ENCODE data around the gene HSD11B1. TPM values are rescaled to one million over a fixed set of nuclear protein-coding genes. Genes with fewer than 3 reads are reported as not detected.

The HSD11B1 gene
- total RNA-seq, 1 experiment from 2014 or later: not detected

DNA sequence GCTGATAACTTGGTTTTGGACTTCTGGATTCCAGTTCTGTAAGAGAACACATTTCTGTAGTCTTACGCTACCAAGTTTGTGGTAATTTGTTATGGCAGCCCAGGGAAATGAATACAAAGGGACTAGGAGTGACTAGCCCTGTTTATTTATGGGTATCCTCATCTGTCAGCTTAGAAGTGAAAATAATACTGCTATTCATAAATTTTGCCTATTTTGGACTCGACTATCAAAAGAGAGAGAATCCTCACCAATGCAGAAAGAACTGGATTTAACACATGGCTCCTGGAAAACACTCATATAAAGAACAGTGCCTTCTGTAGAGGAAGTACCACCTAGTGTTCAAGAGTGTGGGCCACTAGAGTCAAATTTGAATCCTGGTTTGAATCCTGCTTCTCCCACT lies 22.6 kb downstream of the HSD11B1 start:
- no peak for DNase-seq (ENCODE audit: low read depth)

DNA sequence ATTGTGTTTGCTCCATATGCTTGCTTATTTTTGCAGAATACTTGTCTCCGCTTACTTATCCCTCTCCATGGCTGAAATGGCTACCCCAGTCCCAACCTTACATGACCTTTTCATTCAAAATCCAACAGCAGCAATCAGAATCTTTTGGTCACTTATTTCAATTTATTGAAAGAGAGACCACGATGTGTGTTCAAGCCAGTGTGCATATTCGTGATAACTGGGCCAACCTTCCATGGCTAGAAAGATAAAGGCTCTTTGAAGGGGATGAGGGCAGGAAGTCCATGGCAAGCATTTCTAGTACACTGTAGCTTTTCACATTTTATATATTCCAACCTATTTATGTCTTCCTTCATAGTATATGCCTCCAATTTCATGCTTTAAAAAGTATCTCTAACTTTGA lies 23.1 kb downstream of the HSD11B1 start:
- no peak for DNase-seq (ENCODE audit: low read depth)

DNA sequence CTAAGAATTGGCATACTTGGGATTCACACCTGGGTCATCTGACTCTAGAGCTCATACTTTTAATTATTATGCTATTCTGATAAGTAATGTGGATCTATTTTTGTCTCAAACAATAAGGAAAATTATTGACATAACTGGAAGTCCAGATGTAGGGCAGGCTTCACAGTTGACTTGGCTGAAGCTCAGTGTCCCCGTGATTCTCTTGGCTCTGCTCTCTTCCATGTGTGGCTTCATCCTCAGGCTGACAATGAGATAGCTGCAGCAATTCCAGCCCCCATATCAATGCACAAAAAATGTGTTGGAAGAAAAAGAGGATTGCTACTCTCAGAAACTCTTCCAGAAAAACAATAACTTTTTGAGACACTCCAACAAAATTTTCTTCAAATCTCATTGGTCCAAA lies 23.8 kb downstream of the HSD11B1 start:
- DNase-seq (ENCODE audit: low read depth): no peak

DNA sequence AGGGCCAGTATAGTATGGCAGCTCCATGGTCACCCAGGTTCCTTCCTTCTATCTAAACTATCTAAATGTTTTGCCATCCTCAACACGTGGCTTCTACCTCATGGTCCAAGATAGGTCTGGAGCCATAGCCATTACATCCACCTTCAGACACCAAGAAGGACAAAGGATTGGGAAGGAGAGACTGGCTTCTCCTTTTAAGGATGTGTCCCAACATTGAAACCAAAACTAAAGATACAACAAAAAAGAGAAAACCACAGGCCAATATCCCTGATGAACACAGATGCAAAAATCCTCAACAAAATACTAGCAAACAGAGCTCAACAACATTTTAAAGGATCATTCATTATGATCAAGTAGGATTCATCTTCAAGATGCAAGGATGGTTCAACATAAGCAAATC lies 24.8 kb downstream of the HSD11B1 start:
- no peak for DNase-seq (ENCODE audit: low read depth)

DNA sequence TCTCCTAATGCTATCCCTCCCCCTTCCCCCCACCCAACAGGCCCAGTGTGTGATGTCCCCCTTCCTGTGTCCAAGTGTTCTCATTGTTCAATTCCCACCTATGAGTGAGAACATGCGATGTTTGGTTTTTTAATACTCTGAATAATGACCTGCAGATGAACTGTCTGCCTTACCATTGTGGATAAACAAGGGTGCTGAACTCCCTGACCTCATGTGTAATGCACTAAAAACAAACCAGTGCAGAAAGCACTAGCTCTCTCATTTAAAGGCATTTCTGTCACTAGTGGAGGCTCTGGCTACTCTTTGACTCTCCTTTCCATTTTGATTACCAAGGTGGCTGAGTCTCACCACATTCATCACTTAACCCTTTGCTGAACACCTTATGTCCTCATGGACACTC lies 28.1 kb downstream of the HSD11B1 start:
- no peak for DNase-seq (ENCODE audit: low read depth)

DNA sequence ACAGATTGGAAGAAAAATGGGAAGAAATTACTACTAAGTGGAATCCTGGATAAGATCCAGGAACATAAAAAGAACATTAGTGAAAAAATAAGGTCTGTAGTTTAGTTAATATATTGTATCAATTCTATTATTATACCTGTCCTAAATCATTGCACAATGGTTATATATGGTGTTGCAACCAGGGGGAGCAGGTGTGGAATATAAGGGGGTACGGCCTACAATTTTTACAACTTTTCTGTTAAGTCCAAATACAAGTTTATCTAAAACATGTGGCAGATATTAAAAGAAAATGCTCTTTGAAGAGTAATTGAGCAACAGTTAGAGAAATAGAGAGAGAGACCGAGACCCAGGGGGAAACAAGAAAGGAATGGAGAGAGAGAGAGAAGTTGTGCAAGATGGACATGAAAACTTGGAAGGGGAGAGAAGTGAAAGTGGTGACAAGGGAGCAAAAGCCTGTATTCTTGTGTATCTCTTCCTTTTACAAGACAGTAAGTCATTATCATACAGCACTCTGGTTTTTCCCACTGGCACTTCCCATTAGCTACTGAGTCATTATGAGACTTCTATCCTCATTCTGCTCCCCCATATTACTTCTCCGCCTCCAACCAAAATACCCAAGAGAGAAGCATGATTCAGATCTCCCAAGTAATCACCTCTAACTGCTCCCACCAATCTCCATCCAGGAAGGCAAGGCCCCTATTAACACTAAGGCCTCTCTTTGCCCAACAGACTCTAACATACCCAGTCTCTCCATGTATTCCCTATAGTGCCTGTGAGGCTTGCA lies 29.0 kb downstream of the HSD11B1 start:
- peak; percentile 53 for DNase-seq (ENCODE audit: low read depth)

DNA sequence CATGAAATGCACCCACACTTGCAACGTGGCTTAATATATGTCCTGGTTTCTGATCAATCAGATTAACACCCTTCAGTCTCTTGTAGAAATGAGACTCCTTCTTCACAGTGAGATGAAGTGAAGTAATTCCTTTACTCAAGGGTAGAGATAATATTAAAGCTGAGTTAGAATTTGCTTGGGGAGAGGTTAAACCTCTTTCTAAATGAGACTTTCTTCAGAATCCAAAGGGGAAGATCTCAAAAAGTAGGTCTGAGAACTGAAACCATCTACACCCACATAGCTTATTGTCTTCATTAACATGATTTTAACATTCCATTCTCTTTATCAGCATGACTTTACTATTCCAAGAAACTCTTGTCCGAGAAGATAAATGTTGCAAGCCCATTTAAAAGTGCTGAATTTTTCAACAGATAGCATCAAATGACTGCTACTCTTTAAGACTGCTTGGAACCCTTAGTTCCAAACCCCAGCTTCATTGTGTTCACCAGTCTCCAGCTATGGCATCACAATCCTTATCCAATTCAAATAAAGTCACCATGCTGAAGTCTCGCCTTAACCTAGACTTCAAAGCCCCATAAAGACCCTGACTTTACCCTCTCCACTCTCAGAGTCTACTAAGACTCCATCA lies 32.0 kb downstream of the HSD11B1 start:
- no peak for DNase-seq (ENCODE audit: low read depth)

DNA sequence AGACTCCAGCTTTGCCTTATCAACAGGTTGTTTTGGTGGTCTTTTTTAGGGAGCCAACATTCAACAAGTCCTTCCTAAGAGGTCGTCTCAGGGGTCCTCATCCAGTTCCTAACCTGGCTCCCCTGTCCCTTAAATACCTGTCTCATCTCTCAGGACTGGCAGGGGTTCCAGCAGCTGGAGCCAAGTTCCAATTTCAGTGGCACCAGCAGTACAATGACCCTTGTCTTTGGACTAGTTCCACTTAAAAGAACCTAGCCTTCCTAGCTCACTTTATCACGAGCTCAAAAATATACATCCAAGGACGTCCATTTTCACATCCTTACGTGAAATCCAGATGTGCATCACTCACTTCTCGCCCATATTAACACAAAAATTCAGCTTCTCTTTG lies 32.5 kb downstream of the HSD11B1 start:
- no peak for DNase-seq (ENCODE audit: low read depth)

DNA sequence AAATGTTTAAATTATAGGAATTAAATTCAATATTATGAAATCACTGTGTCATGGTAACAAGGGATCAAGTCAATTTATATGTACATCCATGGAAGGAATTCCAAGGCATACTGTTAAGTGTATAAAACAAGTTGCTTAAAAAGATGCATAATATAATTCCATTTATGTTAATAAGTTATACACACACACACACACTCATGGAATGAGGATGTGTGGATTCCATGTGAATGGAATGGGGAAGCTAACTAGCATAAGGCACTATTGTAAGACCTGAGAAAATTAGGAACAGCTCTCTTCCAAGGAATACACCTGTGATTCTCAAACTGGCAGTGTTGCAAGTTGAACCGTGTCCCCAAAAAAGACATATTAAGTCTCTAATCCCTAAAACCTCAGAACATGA lies 33.6 kb downstream of the HSD11B1 start:
- no peak for DNase-seq (ENCODE audit: low read depth)

DNA sequence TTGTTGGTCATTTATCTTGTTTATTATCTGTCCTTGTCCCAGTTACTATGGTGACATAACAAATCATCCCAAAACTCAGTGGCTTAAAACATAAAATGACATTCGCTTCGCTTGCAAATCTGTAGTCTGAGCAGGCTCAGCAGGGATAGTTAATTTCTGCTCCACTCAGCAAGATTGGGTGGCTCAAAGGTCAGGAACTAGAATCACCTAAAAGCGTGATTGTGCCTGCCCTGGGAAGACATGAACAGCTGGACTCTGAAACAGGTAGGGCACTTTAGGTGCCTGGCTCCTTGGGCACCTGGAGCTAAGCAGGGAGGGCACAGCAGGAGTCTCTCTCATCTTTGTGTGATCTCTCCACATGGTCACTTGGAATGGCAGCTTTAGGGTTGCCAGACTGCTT lies 36.5 kb downstream of the HSD11B1 start:
- DNase-seq (ENCODE audit: low read depth): no peak

DNA sequence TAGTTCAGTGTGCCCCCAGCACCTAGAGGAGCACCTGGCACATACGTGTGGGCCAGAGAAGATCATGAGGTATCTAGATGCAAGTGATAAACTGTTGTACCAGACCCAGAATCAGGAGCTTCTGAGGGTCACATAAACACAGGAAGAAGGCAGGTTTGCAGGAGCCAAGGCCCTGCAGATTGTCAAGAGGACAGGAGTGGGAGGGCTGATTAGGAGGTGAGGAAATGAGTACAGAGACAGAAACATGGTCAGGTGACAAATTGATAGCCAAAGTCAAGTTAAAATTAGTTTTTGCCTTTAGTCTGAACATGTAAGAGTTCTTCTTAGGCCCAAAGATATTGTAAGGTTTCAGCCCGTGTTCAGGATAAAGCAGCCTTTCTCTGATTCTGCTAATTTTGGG lies 37.2 kb downstream of the HSD11B1 start:
- no peak for DNase-seq (ENCODE audit: low read depth)

DNA sequence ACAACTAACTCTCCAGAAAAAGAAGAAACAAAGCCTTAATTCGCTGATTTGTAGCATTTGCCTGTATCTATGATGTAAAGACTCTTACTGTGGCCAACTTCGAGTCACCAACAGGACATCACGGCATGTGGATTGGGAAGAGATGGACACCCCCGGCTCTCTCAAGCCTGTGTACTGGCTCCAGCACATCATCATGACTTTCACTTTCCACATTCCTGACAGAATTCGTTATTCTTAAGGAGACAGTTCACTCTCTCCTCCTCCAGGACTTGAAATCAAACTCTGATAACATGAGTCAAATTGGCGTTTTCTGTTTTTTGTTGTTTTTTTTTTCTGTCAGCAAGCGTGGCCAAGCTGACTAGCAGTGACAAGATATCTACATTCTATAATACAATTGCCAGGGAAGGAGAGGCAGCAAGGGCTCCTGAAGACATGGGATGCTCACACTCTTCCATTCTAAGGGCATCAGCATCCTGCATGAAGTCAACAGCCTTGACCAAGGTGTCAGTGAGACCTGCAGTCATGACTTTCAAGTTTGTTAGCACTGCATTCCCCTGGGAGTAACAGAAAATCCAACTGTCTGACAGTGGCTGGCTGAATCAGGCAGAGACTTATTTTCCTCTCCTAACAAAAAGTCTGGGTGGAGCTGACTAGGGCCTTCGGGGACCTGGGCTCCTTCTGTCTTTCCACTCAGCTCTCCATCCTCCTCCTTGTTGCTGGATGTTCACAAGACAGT lies 37.9 kb downstream of the HSD11B1 start:
- peak; percentile 45 for DNase-seq (ENCODE audit: low read depth)

DNA sequence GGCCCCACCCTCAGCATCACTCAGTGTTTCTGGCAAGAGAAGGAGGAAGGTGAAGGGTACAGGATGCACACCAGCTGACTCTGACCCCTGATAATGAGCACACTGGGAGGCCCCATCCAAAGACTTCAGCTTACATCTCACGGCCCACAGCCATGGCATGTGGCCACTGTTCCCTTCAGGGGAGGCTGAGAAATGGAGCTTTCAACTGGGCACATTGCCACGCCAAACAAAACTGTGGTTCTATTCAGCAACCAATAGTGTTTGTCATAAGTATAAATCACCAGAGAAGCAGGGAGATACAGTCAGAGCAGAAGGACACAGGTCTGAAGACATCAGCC lies 38.5 kb downstream of the HSD11B1 start:
- peak; percentile 73 for DNase-seq (ENCODE audit: low read depth)

DNA sequence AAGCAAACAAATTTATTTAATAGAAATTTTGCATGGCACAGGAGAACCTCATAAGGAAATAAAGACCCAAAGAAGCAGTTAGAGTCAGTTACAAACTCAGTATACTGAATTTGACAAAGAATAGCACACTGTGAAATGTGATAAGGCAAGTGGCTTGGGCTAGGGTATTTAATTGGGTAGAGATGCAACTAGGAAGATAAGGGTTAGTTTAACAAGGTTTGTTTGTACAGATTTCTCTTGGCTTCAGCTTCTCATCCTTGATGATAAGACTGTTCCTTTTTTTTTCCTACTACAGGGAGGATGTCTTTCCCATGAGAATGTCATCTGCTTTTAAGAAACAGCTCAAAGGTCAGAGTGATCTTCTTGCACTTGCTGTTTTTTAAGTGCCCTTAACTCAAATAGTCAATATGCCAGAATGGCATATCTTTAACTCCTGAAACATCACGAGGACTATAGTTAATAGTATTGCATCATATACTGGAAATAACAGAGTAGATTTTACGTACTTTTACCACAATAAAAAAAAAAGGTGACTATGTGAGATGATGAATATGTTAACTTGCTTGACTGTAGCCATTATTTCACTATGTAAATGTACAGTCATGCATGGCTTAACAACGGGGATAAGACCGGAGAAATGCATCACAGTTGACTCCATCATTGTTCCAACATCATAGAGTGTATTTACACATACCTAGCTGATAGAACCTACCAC lies 42.0 kb downstream of the HSD11B1 start:
- DNase-seq (ENCODE audit: low read depth): no peak

DNA sequence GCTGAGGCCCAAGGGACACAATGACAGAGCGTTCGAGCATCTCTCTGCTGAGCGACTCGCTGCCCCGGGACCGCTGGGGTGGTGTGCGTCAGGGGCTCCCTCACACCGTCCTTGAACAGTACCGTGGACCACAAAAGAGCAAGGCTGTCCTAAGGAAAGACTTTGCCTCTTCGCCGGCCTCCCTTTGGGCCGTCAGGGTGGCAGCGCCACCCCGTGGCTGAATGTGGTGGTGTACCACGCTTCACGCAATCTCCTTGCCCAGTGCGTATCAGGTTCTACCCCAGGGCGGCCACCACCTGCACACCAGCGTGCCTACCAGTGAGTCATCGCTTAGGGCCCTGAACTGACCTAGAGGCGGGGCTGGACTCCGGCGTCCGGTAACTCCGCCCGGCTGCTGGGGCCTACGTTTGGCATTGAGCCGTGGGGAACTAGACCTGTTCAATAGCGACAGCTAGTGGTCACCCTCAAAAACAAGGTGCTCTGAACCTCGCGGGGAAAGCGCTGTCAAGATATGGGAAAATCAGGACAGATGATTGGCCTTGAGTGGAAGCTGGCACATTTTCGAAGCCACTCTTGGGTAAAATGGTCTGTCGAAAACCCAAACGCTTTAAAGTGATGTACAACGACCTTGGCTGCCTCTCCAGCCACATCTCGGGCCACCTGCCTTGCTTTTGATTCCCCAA lies 43.1 kb downstream of the HSD11B1 start:
- peak; percentile 88 for DNase-seq (ENCODE audit: low read depth)

DNA sequence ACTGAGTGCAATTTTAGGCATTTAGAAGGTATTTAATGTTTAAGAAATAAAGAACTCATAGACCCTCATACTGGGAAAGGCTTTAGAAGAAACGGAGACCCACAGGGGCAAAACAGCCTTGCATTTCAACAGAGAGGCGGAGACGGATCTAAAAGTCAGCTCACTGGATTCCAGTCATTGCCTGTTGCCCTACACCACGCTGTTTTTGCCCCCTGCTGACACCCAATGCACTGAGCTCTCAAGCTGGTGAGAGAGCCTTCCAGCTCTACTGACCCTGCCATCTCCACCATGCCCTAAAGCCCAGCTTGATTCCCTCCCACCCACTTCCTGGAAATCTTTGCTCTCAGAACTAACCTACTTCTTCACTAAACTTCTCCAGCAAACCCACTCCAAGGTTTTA lies 44.0 kb downstream of the HSD11B1 start:
- DNase-seq (ENCODE audit: low read depth): no peak

DNA sequence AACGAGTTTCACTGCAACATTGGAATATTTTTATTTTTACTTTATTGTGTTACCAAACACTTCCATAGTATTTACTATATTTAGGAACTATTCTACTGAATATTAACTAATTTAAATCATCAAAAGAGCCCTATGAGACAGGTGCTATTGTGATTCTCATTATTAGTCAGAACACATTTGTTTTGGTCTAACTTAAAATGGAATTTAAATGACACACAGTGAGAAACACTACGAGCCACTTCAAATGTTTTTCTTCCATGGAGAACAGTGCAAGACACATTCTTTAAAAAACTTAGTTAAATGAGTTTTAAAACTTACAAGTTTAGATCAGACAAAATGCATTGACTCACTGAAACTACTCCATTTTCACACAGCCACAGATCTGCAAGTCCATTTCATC lies 44.6 kb downstream of the HSD11B1 start:
- no peak for DNase-seq (ENCODE audit: low read depth)

DNA sequence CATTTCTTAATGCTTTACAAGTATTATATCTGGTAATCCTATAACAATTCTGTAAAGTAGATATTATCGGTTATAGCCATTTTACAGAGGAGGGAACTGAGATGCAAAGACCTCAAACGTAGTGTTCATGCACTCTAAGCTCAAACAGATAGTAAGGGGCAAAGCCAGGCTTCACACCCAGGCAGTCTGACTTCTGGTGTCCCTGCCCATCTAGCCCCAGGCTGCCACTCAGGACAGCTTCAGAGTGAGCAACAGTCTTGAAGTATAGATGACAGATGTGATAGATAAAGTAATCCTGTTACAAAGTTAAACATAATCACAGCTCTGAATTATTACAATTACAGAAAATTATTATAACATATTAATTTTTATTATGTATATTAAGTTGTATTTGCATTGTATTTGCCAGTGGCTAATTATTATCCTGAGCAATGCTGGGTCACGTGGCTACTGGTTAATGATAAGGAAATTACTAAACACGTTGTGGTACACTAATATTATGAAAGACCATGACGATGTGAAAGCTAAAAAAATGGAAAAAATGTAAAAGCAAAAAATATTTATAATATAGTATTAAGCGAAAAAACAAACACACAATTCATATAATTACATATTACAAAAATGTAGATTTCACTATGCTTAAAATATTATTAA lies 45.2 kb downstream of the HSD11B1 start:
- DNase-seq (ENCODE audit: low read depth): no peak

DNA sequence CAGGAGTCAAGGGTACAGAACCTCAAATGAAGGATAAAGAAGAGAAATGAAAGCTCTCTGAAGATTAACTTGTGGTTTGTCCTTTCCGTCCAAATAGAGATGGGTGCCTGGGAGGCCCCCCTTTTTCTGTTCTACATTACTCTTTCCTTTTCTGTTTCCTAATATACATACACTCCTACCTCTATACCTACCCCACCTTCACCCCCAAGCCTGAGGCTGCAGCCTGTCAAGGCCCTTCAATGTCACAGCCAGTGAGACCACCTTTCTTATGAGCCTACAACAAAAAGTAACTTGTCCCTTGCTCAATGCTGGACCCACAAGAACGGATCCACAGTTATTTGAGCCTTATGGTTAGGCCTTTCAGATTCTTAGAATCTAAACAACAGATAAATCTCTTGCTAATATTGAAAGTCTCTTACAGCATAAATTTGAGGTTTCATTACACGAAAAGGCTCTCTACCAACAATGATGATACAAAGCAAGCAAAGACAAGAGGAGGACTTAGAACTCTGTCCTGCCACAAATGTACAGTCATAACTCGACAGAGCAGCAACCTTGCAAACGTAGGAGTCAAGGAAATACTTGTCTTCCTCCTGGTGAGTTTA lies 47.1 kb downstream of the HSD11B1 start:
- DNase-seq (ENCODE audit: low read depth): no peak

DNA sequence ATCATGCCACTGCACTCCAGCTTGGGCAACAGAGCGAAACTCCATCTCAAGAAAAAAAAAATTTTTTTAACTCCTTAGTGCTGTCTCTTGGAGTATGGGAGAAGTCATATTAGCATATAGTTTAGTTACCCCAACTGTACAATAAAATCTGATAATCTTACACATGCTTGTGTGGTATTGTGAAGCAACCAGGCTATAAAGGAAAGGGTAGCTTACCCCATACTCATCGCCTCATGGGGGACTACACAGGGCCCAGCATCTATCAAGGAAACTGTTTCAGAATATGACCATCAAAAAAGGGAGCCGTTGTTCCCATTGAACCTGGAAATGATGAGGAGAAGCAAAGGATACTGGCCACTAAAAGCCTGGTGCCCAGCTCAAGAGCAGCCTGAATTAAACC lies 48.2 kb downstream of the HSD11B1 start:
- no peak for DNase-seq (ENCODE audit: low read depth)

DNA sequence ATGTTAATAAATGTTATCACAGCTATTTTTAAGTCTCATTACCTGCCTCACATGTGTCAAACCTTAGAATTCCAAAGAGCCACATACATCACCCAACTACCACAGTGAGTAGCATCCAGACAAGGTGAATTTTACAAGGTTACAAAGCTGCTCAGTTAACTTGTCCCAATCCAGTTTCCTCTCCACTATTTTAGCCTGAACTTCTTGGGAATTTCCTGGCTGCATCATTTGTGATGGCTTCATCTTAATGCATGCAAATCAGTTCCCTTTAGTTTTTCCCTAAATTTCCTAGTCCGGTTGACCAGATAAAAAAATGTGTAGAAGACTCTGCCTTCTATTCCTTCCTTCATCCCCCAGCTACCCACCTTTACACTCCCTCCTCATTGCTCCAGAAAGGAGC lies 50.6 kb downstream of the HSD11B1 start:
- no peak for DNase-seq (ENCODE audit: low read depth)

Measured in LHCN-M2 (cell line).